Measurements from ENCODE around the gene CHSY3. TPM values are rescaled to one million over a fixed set of nuclear protein-coding genes. Genes with fewer than 3 reads are reported as not detected.

CHSY3 gene
- polyA plus RNA-seq, 4 donors = 0.33 to 2.0 TPM; not detected in 2

- Histone ChIP-seq H3K27me3 (ENCODE audit: control insufficient read depth in 3 of 3, insufficient read depth in 3 of 3, low read length in 3 of 3) (no peaks in the 10 kb centered on the region), H3K27ac (ENCODE audit: low read depth in 1 of 3, low read length in 2 of 3) (no peak overlapping the region), H3K9me3 (ENCODE audit: control insufficient read depth in 2 of 2, insufficient read depth in 1 of 2, low read depth in 1 of 2, low read length in 1 of 2) (no peaks in the 10 kb centered on the region), H3K36me3 (ENCODE audit: control insufficient read depth in 3 of 3, insufficient read depth in 2 of 3, low read depth in 1 of 3, low read length in 3 of 3) (no peaks in the 10 kb centered on the region), H3K4me1 (ENCODE audit: control insufficient read depth in 3 of 3, insufficient read depth in 2 of 3, low read depth in 1 of 3, low read length in 2 of 3) (no peaks in the 10 kb centered on the region), H3K4me3 (ENCODE audit: low read depth in 1 of 3, low read length in 3 of 3) (no peak overlapping the region)
- DNase-seq (no peak), FAIRE-seq (no peak)
- 69 to 80% (median 73%) methylated on average over 1 of the region's 1 CpG for WGBS, 3 donors
Measured at GRCh38 chr5:129962506-129962905, 58.2 kb downstream of the CHSY3 start.

GRCh38 chr5:129963359-129963758, 59.1 kb downstream of the CHSY3 start:
- H3K27ac ChIP-seq (ENCODE audit: low read depth in 1 of 3, low read length in 2 of 3) = no peak overlapping the region
- FAIRE-seq = no peak
- WGBS, 3 donors = 50 to 61% (median 59%) methylated on average over 3 of the region's 3 CpGs
- H3K27me3 ChIP-seq (ENCODE audit: control insufficient read depth in 3 of 3, insufficient read depth in 3 of 3, low read length in 3 of 3) = no peaks in the 10 kb centered on the region
- no peaks in the 10 kb centered on the region for H3K4me1 ChIP-seq (ENCODE audit: control insufficient read depth in 3 of 3, insufficient read depth in 2 of 3, low read depth in 1 of 3, low read length in 2 of 3)
- no peaks in the 10 kb centered on the region for H3K9me3 ChIP-seq (ENCODE audit: control insufficient read depth in 2 of 2, insufficient read depth in 1 of 2, low read depth in 1 of 2, low read length in 1 of 2)
- no peaks in the 10 kb centered on the region for H3K36me3 ChIP-seq (ENCODE audit: control insufficient read depth in 3 of 3, insufficient read depth in 2 of 3, low read depth in 1 of 3, low read length in 3 of 3)
- H3K4me3 ChIP-seq (ENCODE audit: low read depth in 1 of 3, low read length in 3 of 3) = no peak overlapping the region
- DNase-seq = no peak

- 61 to 79% (median 73%) methylated on average over 2 of the region's 2 CpGs for WGBS, 3 donors
- no peaks in the 10 kb centered on the region for H3K36me3 ChIP-seq (ENCODE audit: control insufficient read depth in 3 of 3, insufficient read depth in 2 of 3, low read depth in 1 of 3, low read length in 3 of 3)
- no peaks in the 10 kb centered on the region for H3K4me1 ChIP-seq (ENCODE audit: control insufficient read depth in 3 of 3, insufficient read depth in 2 of 3, low read depth in 1 of 3, low read length in 2 of 3)
- H3K4me3 ChIP-seq (ENCODE audit: low read depth in 1 of 3, low read length in 3 of 3) = no peak overlapping the region
- no peaks in the 10 kb centered on the region for H3K9me3 ChIP-seq (ENCODE audit: control insufficient read depth in 2 of 2, insufficient read depth in 1 of 2, low read depth in 1 of 2, low read length in 1 of 2)
- H3K27me3 ChIP-seq (ENCODE audit: control insufficient read depth in 3 of 3, insufficient read depth in 3 of 3, low read length in 3 of 3) = no peaks in the 10 kb centered on the region
- FAIRE-seq (no peak), DNase-seq (no peak)
- H3K27ac ChIP-seq (ENCODE audit: low read depth in 1 of 3, low read length in 2 of 3) = no peak overlapping the region
Measured at GRCh38 chr5:129966071-129966470, 61.8 kb downstream of the CHSY3 start.

GRCh38 chr5:129971714-129972113, 67.4 kb downstream of the CHSY3 start:
- no peaks in the 10 kb centered on the region for H3K4me1 ChIP-seq (ENCODE audit: control insufficient read depth in 3 of 3, insufficient read depth in 2 of 3, low read depth in 1 of 3, low read length in 2 of 3)
- H3K36me3 ChIP-seq (ENCODE audit: control insufficient read depth in 3 of 3, insufficient read depth in 2 of 3, low read depth in 1 of 3, low read length in 3 of 3) = no peaks in the 10 kb centered on the region
- FAIRE-seq (no peak), DNase-seq (no peak)
- H3K27me3 ChIP-seq (ENCODE audit: control insufficient read depth in 3 of 3, insufficient read depth in 3 of 3, low read length in 3 of 3) = no peaks in the 10 kb centered on the region
- no peak overlapping the region for H3K4me3 ChIP-seq (ENCODE audit: low read depth in 1 of 3, low read length in 3 of 3)
- no peak overlapping the region for H3K27ac ChIP-seq (ENCODE audit: low read depth in 1 of 3, low read length in 2 of 3)
- H3K9me3 ChIP-seq (ENCODE audit: control insufficient read depth in 2 of 2, insufficient read depth in 1 of 2, low read depth in 1 of 2, low read length in 1 of 2) = no peaks in the 10 kb centered on the region

GRCh38 chr5:129972465-129973141, 68.3 kb downstream of the CHSY3 start:
- H3K4me3 ChIP-seq (ENCODE audit: low read depth in 1 of 3, low read length in 3 of 3) = no peak overlapping the region
- FAIRE-seq (no peak), DNase-seq (no peak)
- H3K27me3 ChIP-seq (ENCODE audit: control insufficient read depth in 3 of 3, insufficient read depth in 3 of 3, low read length in 3 of 3) = no peaks in the 10 kb centered on the region
- no peaks in the 10 kb centered on the region for H3K36me3 ChIP-seq (ENCODE audit: control insufficient read depth in 3 of 3, insufficient read depth in 2 of 3, low read depth in 1 of 3, low read length in 3 of 3)
- no peaks in the 10 kb centered on the region for H3K9me3 ChIP-seq (ENCODE audit: control insufficient read depth in 2 of 2, insufficient read depth in 1 of 2, low read depth in 1 of 2, low read length in 1 of 2)
- H3K27ac ChIP-seq (ENCODE audit: low read depth in 1 of 3, low read length in 2 of 3) = no peak overlapping the region
- H3K4me1 ChIP-seq (ENCODE audit: control insufficient read depth in 3 of 3, insufficient read depth in 2 of 3, low read depth in 1 of 3, low read length in 2 of 3) = no peaks in the 10 kb centered on the region

GRCh38 chr5:129973716-129974426, 69.6 kb downstream of the CHSY3 start:
- Histone ChIP-seq H3K27me3 (ENCODE audit: control insufficient read depth in 3 of 3, insufficient read depth in 3 of 3, low read length in 3 of 3) (no peaks in the 10 kb centered on the region), H3K36me3 (ENCODE audit: control insufficient read depth in 3 of 3, insufficient read depth in 2 of 3, low read depth in 1 of 3, low read length in 3 of 3) (no peaks in the 10 kb centered on the region), H3K9me3 (ENCODE audit: control insufficient read depth in 2 of 2, insufficient read depth in 1 of 2, low read depth in 1 of 2, low read length in 1 of 2) (no peaks in the 10 kb centered on the region), H3K4me1 (ENCODE audit: control insufficient read depth in 3 of 3, insufficient read depth in 2 of 3, low read depth in 1 of 3, low read length in 2 of 3) (no peaks in the 10 kb centered on the region), H3K27ac (ENCODE audit: low read depth in 1 of 3, low read length in 2 of 3) (no peak overlapping the region), H3K4me3 (ENCODE audit: low read depth in 1 of 3, low read length in 3 of 3) (no peak overlapping the region)
- FAIRE-seq (no peak), DNase-seq (no peak)
- 75 to 84% (median 83%) methylated on average over 2 of the region's 2 CpGs for WGBS, 3 donors

GRCh38 chr5:129977810-129978209, 73.5 kb downstream of the CHSY3 start:
- Histone ChIP-seq H3K9me3 (ENCODE audit: control insufficient read depth in 2 of 2, insufficient read depth in 1 of 2, low read depth in 1 of 2, low read length in 1 of 2) (peaks cover 0 to 5% of the 10 kb centered on the region in 2 donors), H3K4me1 (ENCODE audit: control insufficient read depth in 3 of 3, insufficient read depth in 2 of 3, low read depth in 1 of 3, low read length in 2 of 3) (no peaks in the 10 kb centered on the region), H3K27me3 (ENCODE audit: control insufficient read depth in 3 of 3, insufficient read depth in 3 of 3, low read length in 3 of 3) (no peaks in the 10 kb centered on the region), H3K27ac (ENCODE audit: low read depth in 1 of 3, low read length in 2 of 3) (no peak overlapping the region), H3K36me3 (ENCODE audit: control insufficient read depth in 3 of 3, insufficient read depth in 2 of 3, low read depth in 1 of 3, low read length in 3 of 3) (no peaks in the 10 kb centered on the region), H3K4me3 (ENCODE audit: low read depth in 1 of 3, low read length in 3 of 3) (no peak overlapping the region)
- peak; percentile 55 for FAIRE-seq
- DNase-seq = no peak

GRCh38 chr5:129978270-129978669, 74.0 kb downstream of the CHSY3 start:
- DNase-seq (no peak), FAIRE-seq (no peak)
- no peak overlapping the region for H3K4me3 ChIP-seq (ENCODE audit: low read depth in 1 of 3, low read length in 3 of 3)
- WGBS, 3 donors = 78 to 80% (median 80%) methylated on average over 1 of the region's 1 CpG
- no peaks in the 10 kb centered on the region for H3K4me1 ChIP-seq (ENCODE audit: control insufficient read depth in 3 of 3, insufficient read depth in 2 of 3, low read depth in 1 of 3, low read length in 2 of 3)
- H3K27ac ChIP-seq (ENCODE audit: low read depth in 1 of 3, low read length in 2 of 3) = no peak overlapping the region
- H3K36me3 ChIP-seq (ENCODE audit: control insufficient read depth in 3 of 3, insufficient read depth in 2 of 3, low read depth in 1 of 3, low read length in 3 of 3) = no peaks in the 10 kb centered on the region
- peaks cover 0 to 5% of the 10 kb centered on the region in 2 donors for H3K9me3 ChIP-seq (ENCODE audit: control insufficient read depth in 2 of 2, insufficient read depth in 1 of 2, low read depth in 1 of 2, low read length in 1 of 2)
- no peaks in the 10 kb centered on the region for H3K27me3 ChIP-seq (ENCODE audit: control insufficient read depth in 3 of 3, insufficient read depth in 3 of 3, low read length in 3 of 3)

- FAIRE-seq (no peak), DNase-seq (no peak)
- no peaks in the 10 kb centered on the region for H3K36me3 ChIP-seq (ENCODE audit: control insufficient read depth in 3 of 3, insufficient read depth in 2 of 3, low read depth in 1 of 3, low read length in 3 of 3)
- no peak overlapping the region for H3K27ac ChIP-seq (ENCODE audit: low read depth in 1 of 3, low read length in 2 of 3)
- no peaks in the 10 kb centered on the region for H3K4me1 ChIP-seq (ENCODE audit: control insufficient read depth in 3 of 3, insufficient read depth in 2 of 3, low read depth in 1 of 3, low read length in 2 of 3)
- H3K4me3 ChIP-seq (ENCODE audit: low read depth in 1 of 3, low read length in 3 of 3) = no peak overlapping the region
- no peaks in the 10 kb centered on the region for H3K27me3 ChIP-seq (ENCODE audit: control insufficient read depth in 3 of 3, insufficient read depth in 3 of 3, low read length in 3 of 3)
- H3K9me3 ChIP-seq (ENCODE audit: control insufficient read depth in 2 of 2, insufficient read depth in 1 of 2, low read depth in 1 of 2, low read length in 1 of 2) = peaks cover 0 to 5% of the 10 kb centered on the region in 2 donors
Measured at GRCh38 chr5:129988453-129988852, 84.2 kb downstream of the CHSY3 start.

All from small intestine (tissue), 7 donors.